A172 (cell line): ENCODE measurements around the gene HBEGF. TPM values are rescaled to one million over a fixed set of nuclear protein-coding genes. Genes with fewer than 3 reads are reported as not detected.
A peak's percentile ranks its signal among the peaks of the same experiment; 100 is the strongest.
"Not testable (repeated sequence)": the region's sequence is repeated elsewhere in the genome, so short reads cannot be mapped to it uniquely, and the experiment has no call there.

Experiments used
- DNase-seq: peaks from one replicate; pipeline ENCODE4 v3.0.0-alpha.2; 2015; ENCODE audit warnings: low spot score
- total RNA-seq: library from RNA; depleted of rRNA; stranded (reverse); fragments of >200 nt; shearing (Covaris generic); gene quantifications from 2 replicates; pipeline ENCODE4 v1.2.3, GENCODE V29; 2014

HBEGF gene
- total RNA-seq, 1 experiment from 2014 or later, result 17.4 TPM

- DNase-seq, result no peak
Measured at GRCh38 chr5:140360681-140361479, 14.5 kb upstream of the HBEGF start.

DNA sequence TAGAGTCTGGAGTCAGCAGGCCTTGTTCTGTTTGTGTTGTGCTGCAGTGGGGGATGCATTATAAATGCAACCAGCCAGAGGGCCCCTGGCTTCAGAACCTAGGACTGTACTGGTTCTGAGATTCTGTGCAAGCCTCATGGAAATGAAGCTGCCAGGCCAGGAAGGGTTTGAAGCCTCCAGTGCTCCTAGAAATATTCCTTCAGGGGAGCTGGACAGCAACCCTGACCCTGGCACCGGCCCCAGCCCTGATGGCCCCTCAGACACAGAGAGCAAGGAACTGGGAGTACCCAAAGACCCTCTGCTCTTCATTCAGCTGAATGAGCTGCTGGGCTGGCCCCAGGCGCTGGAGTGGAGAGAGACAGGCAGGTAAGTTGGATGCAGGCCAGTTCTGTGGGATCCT, 13.7 kb upstream of the HBEGF start, which contains the start of gene SLC4A9:
SLC4A9 (plus strand) TSS at position 94 of the 400 bp plus-strand sequence; CDS start at position 137, 43 bp downstream.
- no peak for DNase-seq

GRCh38 chr5:140358738-140359310, 12.4 kb upstream of the HBEGF start:
- no peak for DNase-seq

GRCh38 chr5:140357726-140358093, 11.3 kb upstream of the HBEGF start:
- DNase-seq, result peak; percentile 88

DNA sequence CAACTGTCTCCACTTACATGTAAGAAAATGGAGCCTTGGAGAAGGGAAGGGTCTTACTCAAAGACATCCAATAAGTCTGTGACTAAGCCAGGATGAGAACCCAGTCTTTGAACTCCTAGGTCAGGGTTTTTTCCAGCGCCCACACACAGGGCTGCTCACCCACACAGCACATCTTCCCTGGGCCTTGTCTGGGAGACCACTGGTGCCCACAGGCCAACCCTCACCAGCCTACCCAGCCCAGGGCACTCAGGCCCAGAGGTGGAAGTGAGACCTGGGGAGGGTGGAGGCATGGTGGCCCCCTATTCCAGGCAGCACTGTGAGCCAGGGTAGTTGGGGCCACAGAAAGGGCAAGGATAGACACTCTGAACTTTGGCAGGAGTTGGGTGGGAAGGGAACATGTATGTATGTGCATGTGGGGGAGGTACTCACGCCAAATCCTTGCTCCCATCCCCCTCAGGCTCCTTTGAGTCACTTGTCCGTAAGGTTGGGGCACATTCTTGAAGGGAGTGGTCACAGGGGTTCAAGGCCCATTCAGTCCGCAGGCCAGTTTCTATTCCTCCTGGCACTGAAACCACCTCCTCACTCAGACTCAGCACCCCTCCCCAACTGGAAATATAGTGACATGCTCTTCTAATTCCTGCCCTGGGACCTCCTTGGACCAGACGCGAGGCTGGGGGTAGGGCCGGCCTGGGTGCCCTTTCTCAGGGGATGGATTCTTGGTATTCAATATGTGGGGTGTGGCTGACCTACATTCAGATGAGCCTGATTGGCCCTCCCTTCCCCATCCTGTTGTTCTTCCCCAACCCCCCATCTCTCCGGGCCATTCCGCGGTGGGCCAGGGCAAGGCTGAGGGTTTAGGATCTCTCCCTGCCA, 10.7 kb upstream of the HBEGF start:
- DNase-seq, result no peak

DNA sequence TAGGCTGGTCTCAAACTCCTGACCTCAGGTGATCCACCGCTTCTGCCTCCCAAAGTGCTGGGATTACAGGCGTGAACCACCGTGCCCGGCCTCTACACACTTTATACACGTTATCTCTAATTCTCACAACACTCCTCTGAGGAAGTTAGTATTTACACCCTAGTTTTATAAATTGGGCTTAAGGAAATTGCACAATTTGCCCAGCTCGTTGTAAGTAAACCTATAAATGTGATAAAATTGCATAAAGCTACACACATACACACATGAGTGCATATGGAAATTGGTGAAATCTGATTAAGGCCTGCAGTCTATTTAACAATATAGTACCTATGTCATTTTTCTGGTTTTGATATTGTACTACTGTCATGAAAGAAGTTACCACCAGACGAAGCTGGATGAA, 9.1 kb upstream of the HBEGF start:
- DNase-seq, result no peak

- DNase-seq, result peak; percentile 79
Measured at GRCh38 chr5:140351609-140352334, 5.4 kb upstream of the HBEGF start.

DNA sequence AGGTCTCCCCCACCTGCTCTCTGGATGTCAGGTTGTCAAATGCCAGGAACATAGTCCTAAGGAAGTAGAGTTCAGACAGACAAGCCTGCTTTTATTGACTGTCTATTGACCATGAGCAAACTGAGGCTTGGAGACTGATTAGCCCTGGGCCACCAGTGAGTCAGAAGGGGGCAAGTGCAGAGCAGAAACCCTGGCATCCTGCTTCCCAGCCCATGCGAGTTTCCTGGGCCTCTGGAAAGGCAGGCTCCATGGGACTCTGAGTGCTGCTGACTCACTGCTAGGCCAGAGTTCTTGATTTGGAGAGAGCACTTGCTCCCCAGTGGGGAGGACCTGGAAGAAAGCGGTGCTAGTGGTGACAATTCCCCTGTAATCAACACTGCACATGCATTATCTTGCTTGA, 2.8 kb upstream of the HBEGF start:
- DNase-seq, result no peak

DNA sequence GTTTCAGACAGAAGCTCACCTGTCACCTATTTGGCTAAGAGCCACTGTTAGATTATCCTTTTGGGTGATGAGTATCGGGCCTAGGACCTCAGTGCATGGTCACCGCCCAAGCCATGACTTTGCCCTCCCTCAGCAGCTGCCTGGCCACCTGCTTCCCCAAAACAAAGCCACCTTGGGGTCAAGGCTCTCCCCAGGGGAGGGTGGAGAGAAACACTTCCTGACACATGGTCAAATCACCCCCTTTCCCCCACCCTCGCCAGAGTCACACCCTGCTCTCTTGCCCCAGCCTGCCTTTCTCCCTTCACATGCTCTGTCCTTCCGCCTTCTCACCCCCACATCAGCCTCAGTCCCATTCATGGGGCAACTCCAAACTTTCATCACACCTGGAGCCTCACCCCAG, 1.7 kb upstream of the HBEGF start:
- DNase-seq, result no peak

GRCh38 chr5:140347360-140347759, 957 bp upstream of the HBEGF start:
- DNase-seq, result no peak

- DNase-seq, result peak; percentile 46
Measured at GRCh38 chr5:140345919-140346347, 470 bp downstream of the HBEGF start.

DNA sequence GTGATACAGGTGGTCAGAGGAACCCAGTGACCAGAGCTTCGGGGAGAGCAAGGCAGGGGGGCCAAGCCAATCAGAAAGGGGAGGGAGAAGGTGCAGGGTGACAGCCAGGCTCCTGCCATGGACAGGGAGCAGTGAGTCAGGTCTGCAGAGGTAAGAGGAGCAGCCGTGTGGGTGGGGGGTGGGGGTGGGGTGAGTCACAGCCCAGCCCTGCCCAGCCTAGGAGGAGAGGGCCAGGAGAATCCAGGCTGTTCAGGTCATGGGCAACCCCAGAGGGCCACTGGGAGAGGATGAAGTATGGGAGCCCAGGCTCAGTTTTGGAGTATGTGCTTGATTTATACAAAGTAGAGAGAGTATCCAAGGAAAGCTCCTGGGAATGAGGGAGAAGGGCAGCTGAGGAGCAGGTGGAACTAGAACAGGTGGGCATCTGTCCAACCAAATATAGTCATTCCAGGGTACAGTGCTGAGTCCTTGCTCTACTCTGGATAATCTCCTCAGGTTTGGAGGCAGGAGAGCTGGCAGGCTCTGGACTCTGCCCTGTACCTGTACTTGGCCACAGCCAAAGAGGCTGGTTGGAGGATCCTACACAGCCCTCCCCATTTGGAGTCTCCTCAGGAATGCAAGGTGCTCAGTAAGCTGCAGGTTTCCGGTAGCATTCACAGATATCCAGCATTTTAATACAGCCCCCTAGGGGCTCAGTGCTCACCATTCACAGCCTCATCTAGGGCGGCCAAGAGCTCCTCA, 1.6 kb downstream of the HBEGF start:
- DNase-seq, result peak; percentile 75

GRCh38 chr5:140343849-140344248, 2.6 kb downstream of the HBEGF start:
- DNase-seq, result not testable (repeated sequence)

DNA sequence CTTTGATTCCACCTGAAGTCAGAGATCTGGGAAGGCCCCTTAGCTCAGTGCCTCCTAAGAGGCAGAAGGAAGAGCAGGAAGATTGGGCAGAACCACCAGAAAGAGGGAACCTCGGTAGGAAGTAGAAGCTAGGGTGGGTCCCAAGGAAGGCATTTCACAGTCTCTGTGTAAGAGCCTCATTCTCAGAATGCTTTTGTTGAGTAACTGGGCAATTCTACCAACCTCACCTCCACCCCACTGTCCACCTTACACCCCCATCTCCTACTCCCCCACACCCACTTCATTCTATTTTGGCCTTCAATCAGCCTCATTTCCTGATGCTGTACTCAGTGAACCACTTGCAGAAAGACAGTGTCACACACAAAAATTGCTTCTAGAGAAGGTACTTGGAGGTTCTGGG, 3.5 kb downstream of the HBEGF start:
- DNase-seq, result no peak

GRCh38 chr5:140342287-140342686, 4.1 kb downstream of the HBEGF start:
- no peak for DNase-seq

GRCh38 chr5:140341591-140341990, 4.8 kb downstream of the HBEGF start:
- DNase-seq, result no peak

GRCh38 chr5:140340605-140341121, 5.7 kb downstream of the HBEGF start:
- DNase-seq, result no peak

- no peak for DNase-seq
Measured at GRCh38 chr5:140339636-140340035, 6.8 kb downstream of the HBEGF start.

DNA sequence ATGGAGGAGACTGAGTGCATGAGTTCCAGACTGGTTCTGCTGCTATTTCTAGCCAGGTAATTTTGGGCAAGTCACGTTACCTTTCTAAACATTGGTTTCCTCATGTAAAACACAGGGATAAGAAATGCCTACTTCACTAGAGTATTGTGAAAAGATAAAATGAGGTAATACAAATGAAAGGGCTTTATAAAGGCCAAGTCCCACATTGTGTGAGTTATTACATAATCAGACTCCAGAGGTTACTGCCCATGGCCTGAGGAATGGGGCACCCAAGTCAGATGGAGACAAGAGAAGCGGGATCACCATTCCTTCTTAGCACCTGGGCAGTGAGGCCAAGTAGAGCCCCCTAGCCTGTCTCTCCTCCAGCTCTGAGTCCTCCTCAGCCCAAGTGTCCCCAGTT, 7.5 kb downstream of the HBEGF start:
- no peak for DNase-seq

DNA sequence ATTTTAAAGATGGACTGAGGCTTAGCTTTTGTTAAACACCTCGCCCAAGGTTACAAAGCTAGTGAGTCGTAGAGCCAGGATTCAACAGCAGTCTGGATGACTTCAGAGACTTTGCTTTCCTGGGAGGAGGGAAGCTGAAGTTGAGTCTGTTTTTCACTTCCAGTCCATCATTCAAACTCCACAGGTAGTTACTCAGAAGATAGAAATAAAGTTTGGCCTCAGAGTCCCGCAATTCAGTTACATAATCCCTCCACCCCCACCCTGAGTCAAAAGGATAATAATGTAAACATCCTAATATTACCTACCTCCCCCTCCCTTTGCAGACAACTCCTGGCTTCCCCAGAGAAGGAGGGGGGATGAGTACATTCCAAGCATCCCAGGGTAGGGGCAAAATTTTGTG, 8.1 kb downstream of the HBEGF start:
- no peak for DNase-seq

- DNase-seq, result no peak
Measured at GRCh38 chr5:140337880-140338279, 8.5 kb downstream of the HBEGF start.
